CD14-positive monocyte (primary cell): ENCODE data around the gene ECI2. TPM values are rescaled to one million over a fixed set of nuclear protein-coding genes. Genes with fewer than 3 reads are reported as not detected.

Experiments used
- DNase-seq, 3 donors: peaks; one replicate each; pipeline ENCODE4 v3.0.0-alpha.2; 2011 to 2022
- H2AFZ ChIP-seq: 2 replicates; pipeline ENCODE4 v1.6.0; 2012; ENCODE audit warnings: mild to moderate bottlenecking, low read depth, low read length, inconsistent platforms; ENCODE audit not compliant: insufficient read depth, poor library complexity, severe bottlenecking
- H3K27ac ChIP-seq, 2 donors: 1 replicate in 1 of 2; 2 replicates in 1 of 2; pipeline ENCODE4 v1.5.1; 2012 to 2013; ENCODE audit warnings: low read length in 2 of 2, control low read depth in 1 of 2, inconsistent platforms in 1 of 2, low read depth in 1 of 2, mild to moderate bottlenecking in 1 of 2
- H3K27me3 ChIP-seq, 2 donors: one replicate each; pipeline versions ENCODE4 v1.6.0 to v1.6.1; 2011 to 2013; ENCODE audit warnings: low read length in 2 of 2; ENCODE audit not compliant: control insufficient read depth in 2 of 2, insufficient read depth in 2 of 2
- H3K36me3 ChIP-seq, 2 donors: replicated peaks in 1 of 2; 1 replicate in 1 of 2; 2 replicates in 1 of 2; pipeline versions ENCODE4 v1.5.1 to v1.6.1; 2012 to 2013; ENCODE audit warnings: low read length in 2 of 2, control low read depth in 1 of 2, inconsistent platforms in 1 of 2, mild to moderate bottlenecking in 1 of 2; ENCODE audit not compliant: insufficient read depth in 2 of 2, control insufficient read depth in 1 of 2
- H3K4me1 ChIP-seq, 2 donors: 1 replicate in 1 of 2; 2 replicates in 1 of 2; pipeline versions ENCODE4 v1.5.1 to v1.6.1; 2012 to 2013; ENCODE audit warnings: low read length in 2 of 2, control low read depth in 1 of 2, inconsistent platforms in 1 of 2, mild to moderate bottlenecking in 1 of 2, moderate library complexity in 1 of 2; ENCODE audit not compliant: insufficient read depth in 2 of 2, control insufficient read depth in 1 of 2
- H3K4me2 ChIP-seq: replicated peaks from 2 replicates; pipeline ENCODE3; 2012; ENCODE audit warnings: low read length, moderate library complexity, mild to moderate bottlenecking; ENCODE audit not compliant: poor library complexity, severe bottlenecking; ENCODE audit errors: extremely low read depth
- H3K4me3 ChIP-seq, 3 experiments: fragments of 200-600 bp in 1 of 3; sonication (generic) in 1 of 3; replicated peaks in 1 of 3; 1 replicate in 2 of 3; 2 replicates in 1 of 3; pipeline ENCODE4 v1.5.1; 2011 to 2013; ENCODE audit warnings: low read length in 3 of 3, mild to moderate bottlenecking in 3 of 3, control low read depth in 2 of 3, low read depth in 2 of 3, inconsistent platforms in 1 of 3, moderate library complexity in 1 of 3
- H3K79me2 ChIP-seq: 2 replicates; pipeline ENCODE4 v1.6.0; 2012; ENCODE audit warnings: mild to moderate bottlenecking, control low read depth, inconsistent platforms, low read length, moderate library complexity; ENCODE audit not compliant: insufficient read depth
- H3K9ac ChIP-seq: 2 replicates; pipeline ENCODE4 v1.6.0; 2017; ENCODE audit warnings: low read length, mild to moderate bottlenecking; ENCODE audit not compliant: insufficient read depth, poor library complexity, severe bottlenecking
- H3K9me3 ChIP-seq, 2 donors: replicated peaks in 1 of 2; 1 replicate in 1 of 2; 2 replicates in 1 of 2; pipeline versions ENCODE4 v1.5.1 to v1.6.1; 2012 to 2013; ENCODE audit warnings: low read length in 2 of 2, control low read depth in 1 of 2; ENCODE audit not compliant: control insufficient read depth in 1 of 2, insufficient read depth in 1 of 2
- H4K20me1 ChIP-seq: 2 replicates; pipeline ENCODE4 v1.6.0; 2012; ENCODE audit warnings: mild to moderate bottlenecking, low read length, control low read depth, moderate library complexity; ENCODE audit not compliant: insufficient read depth
- H3K27ac Mint-ChIP-seq, 7 donors: one replicate each; pipeline ENCODE4 v1.8.0; 2020; ENCODE audit warnings: mild to moderate bottlenecking in 7 of 7, mixed read lengths in 7 of 7, moderate library complexity in 6 of 7, inconsistent platforms in 2 of 7
- H3K27me3 Mint-ChIP-seq, 3 donors: one replicate each; pipeline ENCODE4 v1.8.0; 2021 to 2022; ENCODE audit warnings: low read depth in 3 of 3, mild to moderate bottlenecking in 3 of 3, mixed read lengths in 3 of 3, moderate library complexity in 3 of 3, inconsistent platforms in 1 of 3
- H3K36me3 Mint-ChIP-seq, 2 donors: one replicate each; pipeline ENCODE4 v1.8.0; 2020; ENCODE audit warnings: mixed read lengths in 2 of 2, inconsistent platforms in 1 of 2, mild to moderate bottlenecking in 1 of 2
- H3K4me1 Mint-ChIP-seq: one replicate; pipeline ENCODE4 v1.8.0; 2020; ENCODE audit warnings: mild to moderate bottlenecking, mixed read lengths
- H3K4me3 Mint-ChIP-seq, 2 donors: one replicate each; pipeline ENCODE4 v1.8.0; 2020; ENCODE audit warnings: mild to moderate bottlenecking in 2 of 2, mixed read lengths in 2 of 2, moderate library complexity in 1 of 2
- H3K9me3 Mint-ChIP-seq, 7 donors: one replicate each; pipeline ENCODE4 v1.8.0; 2020 to 2022; ENCODE audit warnings: mixed read lengths in 7 of 7, mild to moderate bottlenecking in 6 of 7, moderate library complexity in 6 of 7, inconsistent platforms in 2 of 7
- CTCF ChIP-seq: fragments of 200-600 bp; IDR thresholded peaks from one replicate; pipeline ENCODE4 v1.8.0; 2022; ENCODE audit warnings: antibody characterized with exemption, mild to moderate bottlenecking
- WGBS: methylation state at CpG from one replicate; pipeline ENCODE4 v1.1.5; 2013; ENCODE audit warnings: missing lambda C conversion rate; ENCODE audit not compliant: insufficient coverage; 5-methylcytosine and 5-hydroxymethylcytosine counted together
- intact Hi-C, 2 donors: fragments of 100-400 bp; cut with micrococcal nuclease; formaldehyde crosslinking; loops; one replicate each; pipeline versions ENCODE4 v1.15.0 to v1.15.1; 2023
- polyA plus RNA-seq, 3 donors: library from polyadenylated mRNA; depleted of rRNA in 1 of 3; unstranded in 2 of 3; stranded (reverse) in 1 of 3; fragments of 300-500 nt in 2 of 3; fragments of >200 nt in 1 of 3; fragmentation: Illumina TruSeq in 2 of 3; gene quantifications; 1 replicate in 2 of 3; 2 replicates in 1 of 3; pipeline ENCODE4 v1.2.3, GENCODE V29; 2012 to 2021

The ECI2 gene
- polyA plus RNA-seq, 3 donors: 9.2 to 45.9 (median 44.5) TPM

DNA sequence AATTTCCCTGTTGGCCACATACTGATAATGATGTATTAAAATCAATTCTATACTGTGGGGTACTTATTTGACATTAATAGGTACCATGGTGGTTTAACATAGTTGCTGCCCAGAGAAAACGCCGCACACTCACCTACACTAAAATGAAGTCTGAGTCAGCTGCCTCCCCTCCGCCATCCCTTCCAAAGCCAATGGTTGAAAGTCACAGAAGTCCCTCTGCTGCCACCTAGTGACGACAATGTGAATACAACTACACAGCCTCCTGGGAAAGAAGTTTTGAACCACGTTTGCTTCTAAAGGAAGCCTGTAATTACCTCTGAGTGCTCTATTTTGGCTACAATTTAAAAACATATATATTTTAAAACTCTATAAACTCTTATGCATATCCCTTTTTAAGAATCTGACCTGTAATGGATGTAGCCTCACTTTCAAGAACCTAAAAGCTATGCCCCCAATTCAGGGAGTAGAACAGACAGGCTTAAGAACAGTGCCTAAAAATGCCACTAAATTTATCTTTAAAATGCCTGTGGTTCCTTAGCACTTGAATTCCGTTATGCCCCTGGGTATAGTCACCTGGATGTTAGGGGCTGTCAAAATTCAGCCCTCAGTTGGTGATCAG is 20.6 kb upstream of the ECI2 start:
- peak; percentile 63 to 79 (median 68) for DNase-seq
- H3K9ac ChIP-seq: no peak overlapping the region
- H2AFZ ChIP-seq: no peak overlapping the region
- Mint-ChIP-seq H3K27ac (no peak overlapping the region), H3K27me3 (peaks cover 0 to under 1% (median 0%) of the 10 kb centered on the region in 3 donors), H3K4me1 (peaks cover 6% of the 10 kb centered on the region), H3K4me3 (no peak overlapping the region), H3K9me3 (no peaks in the 10 kb centered on the region), H3K36me3 (no peaks in the 10 kb centered on the region)
- H4K20me1 ChIP-seq: no peaks in the 10 kb centered on the region
- WGBS: 13% methylated on average over 4 of the region's 6 CpGs
- no peak overlapping the region for H3K4me3 ChIP-seq
- no peaks in the 10 kb centered on the region for H3K9me3 ChIP-seq
- no peaks in the 10 kb centered on the region for H3K79me2 ChIP-seq
- H3K27ac ChIP-seq: no peak overlapping the region
- TF ChIP-seq CTCF: peak; percentile 89
- no peaks in the 10 kb centered on the region for H3K36me3 ChIP-seq
- intact Hi-C loops: loop anchor here (5.0 kb wide), 2 partner anchors 99 to 414 kb away; no protein-coding TSS in a partner anchor
- H3K27me3 ChIP-seq: no peaks in the 10 kb centered on the region
- no peaks in the 10 kb centered on the region for H3K4me1 ChIP-seq
- no peak overlapping the region for H3K4me2 ChIP-seq

GRCh38 chr6:4153514-4153985 is 18.2 kb upstream of the ECI2 start:
- H2AFZ ChIP-seq: no peak overlapping the region
- DNase-seq: no peak

More at GRCh38 chr6:4153514-4153985, 18.2 kb upstream of the ECI2 start:
- no peaks in the 10 kb centered on the region for H4K20me1 ChIP-seq
- H3K4me1 ChIP-seq: no peaks in the 10 kb centered on the region
- intact Hi-C loops: no loop called here
- 77% methylated on average over 2 of the region's 6 CpGs for WGBS
- no peak overlapping the region for H3K27ac Mint-ChIP-seq
- no peak overlapping the region for H3K4me3 ChIP-seq
- TF ChIP-seq CTCF: no peak
- H3K27ac ChIP-seq: no peak overlapping the region
- no peak overlapping the region for H3K9ac ChIP-seq
- H3K9me3 ChIP-seq: no peaks in the 10 kb centered on the region
- H3K27me3 ChIP-seq: no peaks in the 10 kb centered on the region
- no peaks in the 10 kb centered on the region for H3K36me3 ChIP-seq
- H3K79me2 ChIP-seq: no peaks in the 10 kb centered on the region
- peaks cover 6% of the 10 kb centered on the region for H3K4me1 Mint-ChIP-seq
- no peaks in the 10 kb centered on the region for H3K36me3 Mint-ChIP-seq
- H3K4me3 Mint-ChIP-seq: peak overlapping the region in 1 of 2 donors; percentile 13
- H3K27me3 Mint-ChIP-seq: peaks cover 0 to 3% (median 2%) of the 10 kb centered on the region in 3 donors
- H3K4me2 ChIP-seq: no peak overlapping the region
- no peaks in the 10 kb centered on the region for H3K9me3 Mint-ChIP-seq
